IPS-15b (cell line): ENCODE measurements around the gene COMMD10.

ENCODE experiments used
- H3K27me3 ChIP-seq: one replicate; pipeline ENCODE4 v1.6.1; 2013; ENCODE audit warnings: low read length; ENCODE audit not compliant: control insufficient read depth, insufficient read depth
- H3K36me3 ChIP-seq: one replicate; pipeline ENCODE4 v1.6.1; 2013; ENCODE audit warnings: low read length; ENCODE audit not compliant: control insufficient read depth, insufficient read depth
- H3K4me1 ChIP-seq: one replicate; pipeline ENCODE4 v1.6.1; 2013; ENCODE audit warnings: mild to moderate bottlenecking, low read length; ENCODE audit not compliant: control insufficient read depth, insufficient read depth
- H3K4me3 ChIP-seq: one replicate; pipeline ENCODE4 v1.5.1; 2013; ENCODE audit warnings: low read depth, low read length
- H3K9ac ChIP-seq: one replicate; pipeline ENCODE4 v1.6.1; 2013; ENCODE audit warnings: low read depth, mild to moderate bottlenecking, low read length
- H3K9me3 ChIP-seq: one replicate; pipeline ENCODE4 v1.6.1; 2013; ENCODE audit warnings: mild to moderate bottlenecking, low read length; ENCODE audit not compliant: control insufficient read depth, insufficient read depth

The COMMD10 gene

DNA sequence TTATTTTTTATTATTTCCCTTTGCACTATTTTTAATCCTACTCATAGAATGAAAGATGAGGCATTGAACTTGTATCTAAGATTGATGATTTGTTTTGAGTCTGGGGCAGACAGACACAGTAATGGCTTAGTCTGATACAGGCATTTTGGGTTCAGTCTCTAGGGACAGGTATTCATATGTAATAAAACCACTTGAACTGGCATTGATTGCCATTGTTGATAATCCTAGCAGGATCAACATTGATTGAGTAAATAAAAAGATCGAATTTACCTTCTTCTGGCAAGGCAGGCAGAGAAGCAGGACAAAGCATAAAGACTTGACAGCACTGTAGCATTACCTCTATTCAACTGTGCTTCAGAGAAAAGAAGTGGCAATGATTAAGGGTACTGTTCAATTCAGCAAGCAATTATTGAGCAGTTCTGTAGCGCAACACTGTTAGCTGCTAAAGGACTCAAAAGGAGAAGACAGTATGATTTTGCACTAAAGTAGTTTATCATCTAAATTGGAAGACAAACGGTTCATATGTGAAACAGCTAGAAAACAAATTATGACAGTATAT lies 144.4 kb downstream of the COMMD10 start:
- no peak overlapping the region for H3K4me3 ChIP-seq
- no peaks in the 10 kb centered on the region for H3K9me3 ChIP-seq
- H3K36me3 ChIP-seq: no peaks in the 10 kb centered on the region
- H3K9ac ChIP-seq: no peak overlapping the region
- no peaks in the 10 kb centered on the region for H3K27me3 ChIP-seq
- no peaks in the 10 kb centered on the region for H3K4me1 ChIP-seq

DNA sequence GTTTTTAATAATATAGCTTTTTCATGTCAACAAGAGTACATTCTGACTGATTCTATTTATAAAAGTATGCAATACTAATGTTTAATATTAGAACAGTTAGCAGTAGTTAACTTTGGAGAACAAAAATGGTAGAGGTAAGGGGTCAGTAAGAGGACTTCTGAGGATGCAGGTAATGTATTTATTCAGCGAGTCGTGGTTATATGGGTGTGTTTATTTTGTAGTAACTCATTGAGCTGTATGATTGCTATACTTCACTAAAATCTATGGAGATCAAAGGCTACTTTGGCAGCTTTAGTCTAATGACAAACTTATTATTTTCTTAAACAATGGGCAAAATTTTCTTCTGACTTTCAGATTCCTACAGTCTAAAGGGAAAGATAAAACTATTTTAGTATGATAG lies 146.5 kb downstream of the COMMD10 start:
- H3K4me3 ChIP-seq: no peak overlapping the region
- H3K27me3 ChIP-seq: no peaks in the 10 kb centered on the region
- no peaks in the 10 kb centered on the region for H3K36me3 ChIP-seq
- H3K9ac ChIP-seq: no peak overlapping the region
- H3K4me1 ChIP-seq: no peaks in the 10 kb centered on the region
- no peaks in the 10 kb centered on the region for H3K9me3 ChIP-seq

DNA sequence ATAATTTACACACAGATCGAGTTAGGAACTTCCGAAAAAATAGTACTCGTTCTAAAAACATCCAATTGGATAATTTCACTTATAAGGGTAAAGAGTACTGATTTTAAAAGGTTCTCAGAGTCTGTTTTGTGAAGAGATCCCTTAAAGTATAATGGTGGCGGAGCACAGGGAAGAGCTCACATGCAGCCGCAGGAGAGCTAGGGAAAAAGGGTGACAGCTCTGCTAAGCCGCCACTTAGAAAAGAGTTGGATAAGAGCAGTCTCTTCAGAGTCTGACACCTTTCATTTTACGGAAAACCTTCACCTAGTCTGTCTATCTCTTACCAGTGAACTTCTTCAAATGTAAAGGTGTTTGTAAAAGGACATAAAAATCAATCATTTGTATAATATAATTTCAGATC lies 149.9 kb downstream of the COMMD10 start:
- Histone ChIP-seq H3K4me1 (no peaks in the 10 kb centered on the region), H3K9me3 (no peaks in the 10 kb centered on the region), H3K27me3 (no peaks in the 10 kb centered on the region), H3K4me3 (no peak overlapping the region), H3K9ac (no peak overlapping the region), H3K36me3 (no peaks in the 10 kb centered on the region)

DNA sequence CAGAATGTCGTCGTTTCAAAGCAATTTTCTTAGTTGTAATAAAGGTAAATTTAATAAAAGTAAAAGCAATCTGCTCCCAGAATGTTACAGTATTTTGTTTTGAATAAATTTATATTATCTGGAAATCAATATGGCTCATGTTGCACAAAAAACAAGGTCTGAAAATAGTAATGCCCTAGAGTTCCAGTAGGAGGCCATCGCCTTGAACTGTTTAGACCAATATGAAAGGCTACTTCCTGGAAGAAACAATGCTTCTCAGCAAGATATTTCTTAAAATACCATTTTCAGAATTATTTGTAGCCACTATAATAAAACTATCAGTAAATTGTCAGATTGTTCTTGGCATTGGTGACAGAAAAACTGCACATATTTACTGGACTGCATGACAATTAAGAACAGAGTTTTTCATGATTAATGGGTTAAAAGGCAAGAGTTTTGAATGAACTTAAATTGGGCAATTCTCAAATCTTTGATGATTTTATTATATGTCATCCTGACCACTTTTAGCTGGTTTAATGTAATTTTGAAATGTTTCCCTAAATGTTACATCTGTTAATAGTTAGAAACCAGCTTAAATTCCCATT lies 153.2 kb downstream of the COMMD10 start:
- no peak overlapping the region for H3K4me3 ChIP-seq
- no peaks in the 10 kb centered on the region for H3K4me1 ChIP-seq
- H3K27me3 ChIP-seq: no peaks in the 10 kb centered on the region
- H3K9me3 ChIP-seq: no peaks in the 10 kb centered on the region
- no peaks in the 10 kb centered on the region for H3K36me3 ChIP-seq
- H3K9ac ChIP-seq: no peak overlapping the region

DNA sequence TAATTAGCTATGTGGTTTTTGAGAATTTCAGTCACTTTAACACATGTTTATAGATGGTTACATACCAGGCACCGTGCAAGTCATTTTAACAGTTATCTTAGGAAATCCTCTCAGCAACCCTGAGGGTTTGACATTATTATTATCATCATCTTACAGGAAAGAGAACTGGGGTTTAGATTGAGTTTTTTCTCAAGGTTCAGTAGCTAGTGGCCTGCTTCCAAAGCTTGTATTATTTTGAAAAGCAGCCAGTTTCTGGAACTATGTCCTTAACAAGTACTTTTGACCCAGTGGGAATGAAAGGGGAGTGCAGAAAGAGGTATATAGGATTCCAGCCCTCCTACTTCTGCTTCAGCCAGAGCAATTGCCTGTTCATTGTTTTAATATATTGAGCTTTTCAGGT lies 157.5 kb downstream of the COMMD10 start:
- Histone ChIP-seq H3K9ac (no peak overlapping the region), H3K27me3 (no peaks in the 10 kb centered on the region), H3K9me3 (no peaks in the 10 kb centered on the region), H3K4me3 (no peak overlapping the region), H3K36me3 (no peaks in the 10 kb centered on the region), H3K4me1 (no peaks in the 10 kb centered on the region)

DNA sequence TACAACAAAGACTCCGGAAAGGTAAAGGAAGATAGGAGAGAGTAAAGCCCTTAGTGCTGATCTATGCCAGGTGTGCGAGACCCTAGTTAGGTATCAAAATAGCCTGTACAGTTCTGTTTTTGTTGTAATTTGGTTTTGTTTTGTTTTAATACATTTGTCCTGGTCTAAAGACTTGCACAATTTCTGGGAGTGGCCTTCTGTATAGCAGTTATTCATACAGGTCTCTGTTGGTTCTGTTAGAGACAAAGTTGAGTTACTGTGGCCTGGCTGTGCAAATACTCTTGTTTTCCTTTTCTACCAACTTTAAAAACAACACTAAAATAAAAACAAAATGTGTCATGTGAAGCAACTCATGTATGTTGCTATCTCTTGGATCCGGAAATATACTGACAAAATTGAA lies 163.6 kb downstream of the COMMD10 start:
- no peak overlapping the region for H3K4me3 ChIP-seq
- H3K36me3 ChIP-seq: no peaks in the 10 kb centered on the region
- no peaks in the 10 kb centered on the region for H3K27me3 ChIP-seq
- no peak overlapping the region for H3K9ac ChIP-seq
- H3K9me3 ChIP-seq: no peaks in the 10 kb centered on the region
- H3K4me1 ChIP-seq: no peaks in the 10 kb centered on the region

DNA sequence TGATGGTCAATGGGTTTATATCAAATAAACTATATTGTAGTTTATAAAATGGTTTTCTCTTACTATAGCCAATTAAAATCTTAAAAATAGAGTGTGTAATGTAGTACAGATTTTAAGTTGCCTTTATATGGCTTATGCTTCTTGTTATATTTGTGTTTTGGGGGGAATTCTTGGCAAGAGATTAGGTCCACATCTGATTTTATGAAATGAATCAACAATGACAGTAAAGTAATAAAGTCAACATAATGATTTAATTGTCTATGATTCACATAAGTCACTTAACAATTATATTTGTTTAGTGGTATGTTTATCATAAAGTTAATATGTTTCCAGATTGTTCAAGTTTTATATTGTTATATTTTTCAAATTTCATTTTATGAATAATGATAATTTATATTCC lies 164.8 kb downstream of the COMMD10 start:
- H3K4me3 ChIP-seq: no peak overlapping the region
- no peaks in the 10 kb centered on the region for H3K4me1 ChIP-seq
- H3K9me3 ChIP-seq: no peaks in the 10 kb centered on the region
- H3K9ac ChIP-seq: no peak overlapping the region
- H3K27me3 ChIP-seq: no peaks in the 10 kb centered on the region
- H3K36me3 ChIP-seq: no peaks in the 10 kb centered on the region

DNA sequence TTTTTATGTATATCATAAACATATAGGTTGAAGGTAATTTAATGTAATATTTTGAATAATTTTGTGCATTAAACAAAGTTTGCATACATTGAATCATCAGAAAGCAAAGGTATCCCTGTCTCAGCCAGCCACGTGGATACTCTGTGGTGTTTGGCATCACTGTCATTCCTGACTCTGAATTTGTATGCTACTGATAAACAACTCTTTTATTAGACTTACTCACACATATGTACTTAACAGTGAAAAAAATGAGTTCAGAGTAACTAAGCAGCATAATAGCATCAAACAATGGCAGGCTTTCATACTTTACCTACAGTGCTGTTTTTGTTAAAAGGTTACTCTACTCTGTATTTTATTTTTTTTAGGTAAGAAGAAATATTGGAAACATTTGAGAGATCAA lies 171.9 kb downstream of the COMMD10 start:
- H3K27me3 ChIP-seq: no peaks in the 10 kb centered on the region
- H3K4me1 ChIP-seq: peaks cover 8% of the 10 kb centered on the region
- H3K36me3 ChIP-seq: no peaks in the 10 kb centered on the region
- H3K4me3 ChIP-seq: no peak overlapping the region
- H3K9ac ChIP-seq: no peak overlapping the region
- no peaks in the 10 kb centered on the region for H3K9me3 ChIP-seq

DNA sequence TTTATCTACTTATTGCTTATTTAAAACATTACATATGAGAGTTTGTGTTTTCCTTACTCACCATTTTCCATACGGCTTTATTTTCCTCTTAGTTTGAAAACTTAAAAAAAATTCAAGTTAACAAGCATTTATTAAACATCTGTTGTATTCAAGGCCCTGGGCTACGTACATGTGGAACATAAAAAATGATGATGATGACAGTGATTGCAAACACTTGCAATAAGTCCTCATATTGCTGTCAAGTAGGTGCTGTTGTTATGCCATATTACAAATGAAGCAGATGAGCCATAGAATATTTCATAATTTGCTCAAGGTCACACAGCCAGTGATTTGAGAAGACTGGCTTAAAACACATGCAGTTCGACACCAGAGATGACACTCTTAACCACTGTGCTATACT lies 180.6 kb downstream of the COMMD10 start:
- H3K4me1 ChIP-seq: peaks cover 13% of the 10 kb centered on the region
- no peaks in the 10 kb centered on the region for H3K9me3 ChIP-seq
- H3K9ac ChIP-seq: no peak overlapping the region
- H3K36me3 ChIP-seq: no peaks in the 10 kb centered on the region
- no peaks in the 10 kb centered on the region for H3K27me3 ChIP-seq
- H3K4me3 ChIP-seq: no peak overlapping the region

DNA sequence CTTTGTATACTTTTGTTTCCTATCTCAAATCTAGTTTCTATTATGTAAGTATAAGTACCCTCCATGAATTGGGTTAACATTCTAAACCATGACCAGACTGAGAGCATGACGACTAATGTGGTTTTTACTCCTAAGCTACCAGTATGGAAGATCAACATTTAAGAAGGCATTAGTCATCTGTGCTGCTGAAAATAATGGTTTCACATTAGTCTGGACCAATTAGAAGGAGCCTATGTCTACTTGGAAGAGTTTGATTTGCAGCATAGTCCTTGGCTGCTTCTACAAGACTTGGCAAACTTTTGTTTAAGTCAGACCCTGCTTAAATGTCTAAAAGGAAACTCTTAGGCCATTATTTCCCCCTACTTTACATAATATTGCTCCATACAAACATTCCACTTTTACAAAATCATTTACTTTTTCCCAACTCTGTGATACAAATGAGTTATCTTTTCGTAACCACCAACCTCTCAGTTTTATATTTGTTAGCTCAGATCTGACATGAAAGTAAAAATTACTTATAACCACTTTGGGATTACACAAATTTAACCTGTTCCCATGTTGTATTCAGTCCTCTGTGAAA lies 186.7 kb downstream of the COMMD10 start:
- Histone ChIP-seq H3K4me1 (no peaks in the 10 kb centered on the region), H3K4me3 (no peak overlapping the region), H3K27me3 (no peaks in the 10 kb centered on the region), H3K36me3 (no peaks in the 10 kb centered on the region), H3K9me3 (no peaks in the 10 kb centered on the region), H3K9ac (no peak overlapping the region)

DNA sequence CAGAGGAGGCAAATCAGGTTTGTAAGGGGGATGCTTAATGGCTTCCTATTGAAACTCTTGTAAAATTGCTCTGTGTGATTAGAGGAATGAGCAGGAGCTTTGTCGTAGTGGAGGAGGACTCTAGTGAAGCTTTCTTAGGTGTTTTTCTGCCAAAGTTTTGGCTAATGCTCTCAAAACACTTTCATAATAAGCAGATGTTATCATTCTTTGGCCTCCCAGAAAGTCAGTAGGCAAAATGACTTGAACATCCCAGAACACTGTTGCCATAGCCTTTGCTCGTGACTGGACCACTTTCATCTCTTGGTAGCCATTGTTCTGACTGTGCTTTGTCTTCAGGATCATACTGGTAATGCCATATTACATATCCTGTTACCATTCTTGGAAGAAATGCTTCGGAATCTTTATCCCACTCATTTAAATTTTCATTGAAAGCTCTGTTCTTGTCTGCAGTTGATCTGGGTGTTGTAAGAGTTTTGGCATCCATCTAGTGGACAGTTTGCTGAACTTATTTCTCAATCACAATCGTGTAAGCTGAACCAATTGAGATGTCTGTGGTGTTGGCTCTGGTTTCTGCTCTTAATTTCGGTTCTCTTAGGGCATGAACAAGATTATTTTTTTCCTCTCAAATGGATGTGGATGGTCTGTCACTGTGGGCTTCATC lies 187.6 kb downstream of the COMMD10 start:
- Histone ChIP-seq H3K4me3 (no peak overlapping the region), H3K4me1 (no peaks in the 10 kb centered on the region), H3K9ac (no peak overlapping the region), H3K9me3 (no peaks in the 10 kb centered on the region), H3K27me3 (no peaks in the 10 kb centered on the region), H3K36me3 (no peaks in the 10 kb centered on the region)
